Vagina (tissue), 2 donors: ENCODE measurements around the gene IRF1. TPM values are rescaled to one million over a fixed set of nuclear protein-coding genes. Genes with fewer than 3 reads are reported as not detected.

Experiments
- DNase-seq, 2 donors: peaks; one replicate each; pipeline ENCODE4 v3.0.0-alpha.2; 2017; ENCODE audit errors: extremely low spot score in 2 of 2
- H3K27ac ChIP-seq: fragments of 200-600 bp; sonication (generic); one replicate; pipeline ENCODE4 v1.5.1; 2019
- H3K27me3 ChIP-seq: fragments of 200-600 bp; sonication (generic); one replicate; pipeline ENCODE4 v1.5.1; 2019
- H3K36me3 ChIP-seq, 2 donors: fragments of 200-600 bp; sonication (generic); one replicate each; pipeline ENCODE4 v1.5.1; 2017 to 2019
- H3K4me1 ChIP-seq: fragments of 200-600 bp; sonication (generic); one replicate; pipeline ENCODE4 v1.5.1; 2019
- H3K4me3 ChIP-seq, 2 donors: fragments of 200-600 bp; sonication (generic); 1 replicate in 1 of 2; 2 replicates in 1 of 2; pipeline ENCODE4 v1.5.1; 2016 to 2019
- H3K9me3 ChIP-seq: fragments of 200-600 bp; sonication (generic); one replicate; pipeline ENCODE4 v1.5.1; 2019
- POLR2A ChIP-seq, 2 donors: fragments of 450-650 bp; IDR thresholded peaks; one replicate each; pipeline ENCODE4 v1.6.1; 2017; ENCODE audit warnings: antibody characterized with exemption in 2 of 2, mild to moderate bottlenecking in 2 of 2, moderate library complexity in 2 of 2
- POLR2AphosphoS5 ChIP-seq, 2 donors: sonication (generic); formaldehyde crosslinking; IDR thresholded peaks; one replicate each; pipeline ENCODE4 v1.9.0; 2017; ENCODE audit warnings: antibody characterized with exemption in 2 of 2, mild to moderate bottlenecking in 2 of 2, low read depth in 1 of 2; ENCODE audit not compliant: insufficient read depth in 1 of 2
- intact Hi-C: fragments of 100-400 bp; cut with DNase I; formaldehyde crosslinking; loops from one replicate; pipeline ENCODE4 v1.15.1; 2023
- small RNA-seq: library from RNA; depleted of rRNA; stranded (forward); fragments of <200 nt; gene quantifications from one replicate; pipeline ENCODE3, GENCODE V24; 2016
- total RNA-seq: library from RNA; depleted of rRNA; stranded (reverse); fragments of >200 nt; gene quantifications from one replicate; pipeline ENCODE4 v1.2.3, GENCODE V29; 2016
- TF ChIP-seq, protein P1 (sequence below), 3 experiments: fragments of 450-650 bp in 2 of 3; fragments of 200-600 bp in 1 of 3; sonication (generic) in 1 of 3; IDR thresholded peaks; one replicate each; pipeline ENCODE4 v1.5.1; 2017 to 2019; ENCODE audit warnings: antibody characterized with exemption in 3 of 3, mild to moderate bottlenecking in 2 of 3, moderate library complexity in 2 of 3

IRF1 gene
- total RNA-seq, 1 donor from 2014 or later, result 49.8 TPM

DNA sequence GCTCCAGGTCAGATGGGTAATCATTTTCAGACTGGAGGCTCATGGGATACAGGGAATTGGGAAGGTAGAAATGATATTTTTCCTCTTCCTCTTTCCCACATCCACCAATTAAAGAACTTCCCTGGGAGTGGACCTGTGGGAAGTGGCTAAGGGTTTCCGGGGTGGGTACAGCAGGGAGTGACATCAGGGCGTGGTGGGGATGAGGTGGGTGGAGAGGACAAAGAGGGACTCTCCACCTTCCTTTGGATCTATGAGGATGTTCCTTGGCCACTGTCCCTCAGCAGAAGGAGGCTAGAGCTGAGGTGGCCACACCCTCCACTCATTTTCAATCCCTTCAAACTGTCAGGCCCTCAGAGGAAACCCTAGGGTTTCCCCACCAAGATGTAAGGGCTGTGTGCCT lies 54.7 kb downstream of the IRF1 start:
- Histone ChIP-seq H3K4me1 (peaks cover 90% of the 10 kb centered on the region), H3K27me3 (no peaks in the 10 kb centered on the region), H3K27ac (peak overlapping the region; percentile 84), H3K4me3 (no peak overlapping the region), H3K36me3 (no peaks in the 10 kb centered on the region), H3K9me3 (no peaks in the 10 kb centered on the region)
- TF ChIP-seq POLR2AphosphoS5 (IDR thresholded peaks at IDR 0.05; ENCODE audit: insufficient read depth in 1 of 2, low read depth in 1 of 2) (no peak), POLR2A (IDR thresholded peaks at IDR 0.05) (no peak)
- intact Hi-C loops, result no loop called here
- no peak for DNase-seq

DNA sequence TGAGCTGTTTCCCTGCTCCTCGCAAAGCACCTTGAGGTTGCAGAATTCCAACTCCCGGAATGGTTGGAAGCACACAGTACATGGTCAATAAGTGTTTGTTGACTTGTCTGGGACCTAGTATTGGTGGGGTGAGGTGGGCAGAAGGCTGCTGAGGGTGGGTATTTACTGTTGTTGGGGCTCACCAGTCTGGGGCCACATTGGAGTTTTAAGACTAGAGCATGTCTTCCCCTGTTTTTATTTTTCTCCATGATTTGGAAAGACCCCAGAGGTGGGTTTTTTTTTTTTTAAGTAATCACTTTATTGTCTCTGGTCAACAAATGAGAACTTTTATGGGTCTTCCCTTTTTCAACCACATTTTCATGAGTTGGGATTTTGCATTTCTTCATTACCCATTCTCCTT lies 55.1 kb downstream of the IRF1 start:
- Histone ChIP-seq H3K27me3 (no peaks in the 10 kb centered on the region), H3K9me3 (no peaks in the 10 kb centered on the region), H3K36me3 (no peaks in the 10 kb centered on the region), H3K4me3 (no peak overlapping the region), H3K27ac (no peak overlapping the region), H3K4me1 (peaks cover 88% of the 10 kb centered on the region)
- intact Hi-C loops, result no loop called here
- peak in 1 of 2 donors; percentile 52 for DNase-seq
- no peak for TF ChIP-seq POLR2A (IDR thresholded peaks at IDR 0.05)
- no peak for TF ChIP-seq POLR2AphosphoS5 (IDR thresholded peaks at IDR 0.05; ENCODE audit: insufficient read depth in 1 of 2, low read depth in 1 of 2)
- TF ChIP-seq, protein P1, sequence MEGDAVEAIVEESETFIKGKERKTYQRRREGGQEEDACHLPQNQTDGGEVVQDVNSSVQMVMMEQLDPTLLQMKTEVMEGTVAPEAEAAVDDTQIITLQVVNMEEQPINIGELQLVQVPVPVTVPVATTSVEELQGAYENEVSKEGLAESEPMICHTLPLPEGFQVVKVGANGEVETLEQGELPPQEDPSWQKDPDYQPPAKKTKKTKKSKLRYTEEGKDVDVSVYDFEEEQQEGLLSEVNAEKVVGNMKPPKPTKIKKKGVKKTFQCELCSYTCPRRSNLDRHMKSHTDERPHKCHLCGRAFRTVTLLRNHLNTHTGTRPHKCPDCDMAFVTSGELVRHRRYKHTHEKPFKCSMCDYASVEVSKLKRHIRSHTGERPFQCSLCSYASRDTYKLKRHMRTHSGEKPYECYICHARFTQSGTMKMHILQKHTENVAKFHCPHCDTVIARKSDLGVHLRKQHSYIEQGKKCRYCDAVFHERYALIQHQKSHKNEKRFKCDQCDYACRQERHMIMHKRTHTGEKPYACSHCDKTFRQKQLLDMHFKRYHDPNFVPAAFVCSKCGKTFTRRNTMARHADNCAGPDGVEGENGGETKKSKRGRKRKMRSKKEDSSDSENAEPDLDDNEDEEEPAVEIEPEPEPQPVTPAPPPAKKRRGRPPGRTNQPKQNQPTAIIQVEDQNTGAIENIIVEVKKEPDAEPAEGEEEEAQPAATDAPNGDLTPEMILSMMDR (IDR thresholded peaks at IDR 0.05), result no peak

DNA sequence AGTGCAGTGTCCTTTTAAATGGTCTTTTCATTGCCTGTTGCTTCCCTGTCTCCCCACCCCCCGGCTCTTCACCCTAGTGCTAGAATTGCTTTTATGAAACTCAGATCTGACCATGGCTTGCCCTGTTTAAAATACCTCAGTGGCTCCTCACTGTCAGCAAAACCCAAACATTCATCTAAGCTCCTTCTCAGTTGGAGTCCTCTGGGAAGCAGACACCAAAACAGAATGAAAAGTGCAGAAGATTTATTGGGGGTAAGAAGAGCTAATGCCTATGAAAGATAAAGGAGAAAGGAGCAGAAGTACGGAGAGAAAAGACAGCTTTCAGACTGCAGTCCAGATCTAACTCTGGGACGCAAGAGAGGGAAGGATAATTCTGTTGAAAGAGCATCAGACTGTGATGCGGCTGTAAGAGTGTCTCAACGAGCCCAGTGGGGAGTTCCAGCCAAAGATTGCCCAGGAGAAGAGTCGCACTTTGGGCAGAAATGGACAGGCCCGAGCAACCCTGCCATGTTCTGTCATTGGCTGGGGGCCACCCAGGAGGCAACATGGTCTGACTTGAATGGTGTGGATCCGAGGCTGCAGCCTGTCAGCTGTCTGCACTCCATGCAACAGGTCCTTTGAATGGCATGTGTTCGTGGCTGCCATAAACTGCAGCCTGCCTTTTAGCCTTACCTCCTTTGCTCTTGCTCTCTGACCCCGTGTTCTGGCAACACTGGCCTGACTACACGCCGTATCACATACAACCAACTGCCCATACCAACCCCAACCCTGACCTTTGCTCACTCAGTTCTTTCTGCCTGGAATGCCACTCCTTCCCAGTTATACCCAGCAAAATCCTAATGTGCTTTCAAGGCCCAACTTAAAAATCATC lies 55.9 kb downstream of the IRF1 start:
- intact Hi-C loops, result no loop called here
- Histone ChIP-seq H3K9me3 (no peaks in the 10 kb centered on the region), H3K4me1 (peaks cover 80% of the 10 kb centered on the region), H3K27me3 (no peaks in the 10 kb centered on the region), H3K27ac (no peak overlapping the region), H3K36me3 (no peaks in the 10 kb centered on the region), H3K4me3 (no peak overlapping the region)
- no peak for DNase-seq
- TF ChIP-seq POLR2AphosphoS5 (IDR thresholded peaks at IDR 0.05; ENCODE audit: insufficient read depth in 1 of 2, low read depth in 1 of 2), result no peak
- TF ChIP-seq, protein P1 (IDR thresholded peaks at IDR 0.05), result no peak
- TF ChIP-seq POLR2A (IDR thresholded peaks at IDR 0.05), result no peak

DNA sequence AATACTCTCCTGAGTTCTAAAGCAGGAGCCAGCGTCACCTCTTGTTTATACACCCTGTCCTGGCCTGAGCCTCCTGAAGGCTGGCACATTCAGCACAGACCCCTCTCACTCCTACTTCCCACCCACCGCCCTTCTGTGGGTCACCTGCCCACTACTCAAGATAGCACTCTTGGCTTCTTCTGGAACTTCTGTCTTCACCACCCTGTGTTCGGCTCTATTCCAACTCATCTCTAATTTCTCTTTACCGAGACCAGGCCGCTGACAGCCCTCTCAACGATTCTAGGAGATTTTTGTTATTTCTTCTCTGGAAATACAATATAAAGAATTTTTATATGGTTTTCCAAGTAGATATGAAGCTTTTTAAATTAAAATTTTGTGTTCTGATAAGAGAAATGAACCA lies 57.4 kb downstream of the IRF1 start:
- H3K9me3 ChIP-seq, result no peaks in the 10 kb centered on the region
- intact Hi-C loops, result no loop called here
- H3K27me3 ChIP-seq, result no peaks in the 10 kb centered on the region
- TF ChIP-seq POLR2AphosphoS5 (IDR thresholded peaks at IDR 0.05; ENCODE audit: insufficient read depth in 1 of 2, low read depth in 1 of 2) (no peak), POLR2A (IDR thresholded peaks at IDR 0.05) (no peak)
- TF ChIP-seq, protein P1 (IDR thresholded peaks at IDR 0.05), result no peak
- peak overlapping the region; percentile 25 for H3K27ac ChIP-seq
- DNase-seq, result no peak
- no peaks in the 10 kb centered on the region for H3K36me3 ChIP-seq
- no peak overlapping the region for H3K4me3 ChIP-seq
- peaks cover 80% of the 10 kb centered on the region for H3K4me1 ChIP-seq

DNA sequence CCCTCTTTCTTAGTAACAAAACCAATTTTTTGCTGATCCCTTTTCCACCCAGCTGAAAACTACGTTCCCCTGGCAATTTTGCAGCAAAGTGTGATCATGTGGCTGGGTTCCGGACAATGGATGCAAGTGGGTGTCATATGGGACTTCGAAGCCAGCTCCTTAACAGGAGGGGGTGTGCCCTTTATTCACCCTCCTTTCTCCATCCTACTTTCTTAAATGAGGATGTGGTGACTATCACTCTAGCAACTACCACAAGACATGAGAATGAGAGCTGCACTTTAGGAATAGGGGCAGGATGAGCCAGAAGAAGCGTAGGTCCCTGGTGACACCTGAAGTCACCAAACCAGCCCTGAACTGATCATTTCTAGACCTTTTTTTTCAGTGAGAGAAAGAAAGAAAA lies 58.9 kb downstream of the IRF1 start:
- Histone ChIP-seq H3K9me3 (no peaks in the 10 kb centered on the region), H3K4me1 (peaks cover 80% of the 10 kb centered on the region)

More for the DNA sequence above, 58.9 kb downstream of the IRF1 start:
- intact Hi-C loops, result no loop called here
- peak overlapping the region; percentile 36 for H3K27ac ChIP-seq
- DNase-seq, result no peak
- TF ChIP-seq, protein P1 (IDR thresholded peaks at IDR 0.05), result no peak
- TF ChIP-seq POLR2AphosphoS5 (IDR thresholded peaks at IDR 0.05; ENCODE audit: insufficient read depth in 1 of 2, low read depth in 1 of 2) (no peak), POLR2A (IDR thresholded peaks at IDR 0.05) (no peak)
- H3K36me3 ChIP-seq, result no peaks in the 10 kb centered on the region
- H3K4me3 ChIP-seq, result no peak overlapping the region
- no peaks in the 10 kb centered on the region for H3K27me3 ChIP-seq

Small RNA genes lying within 50 kb of the gene (small RNA-seq; reads per million reads assigned to genes)
- not detected for gene RF00019

Other genes starting within 250 kb of the IRF1 start
- gene PDLIM4, start 233.1 kb downstream of the IRF1 start, total RNA-seq, result 76.4 TPM
- gene SLC22A4, start 196.4 kb downstream of the IRF1 start, total RNA-seq, result 1.7 TPM
- gene SLC22A5, start 121.1 kb downstream of the IRF1 start, total RNA-seq, result 15.2 TPM
- gene IL5, start 52.7 kb upstream of the IRF1 start, total RNA-seq, result not detected
- 29.0 TPM for gene RAD50, start 66.2 kb upstream of the IRF1 start, total RNA-seq
- gene IL13, start 167.4 kb upstream of the IRF1 start, total RNA-seq, result not detected
- not detected for gene IL4, start 183.2 kb upstream of the IRF1 start, total RNA-seq
- 20.6 TPM for gene KIF3A, start 246.8 kb upstream of the IRF1 start, total RNA-seq